Measurements from ENCODE around the gene MTERF1.

- TF ChIP-seq, protein P1, sequence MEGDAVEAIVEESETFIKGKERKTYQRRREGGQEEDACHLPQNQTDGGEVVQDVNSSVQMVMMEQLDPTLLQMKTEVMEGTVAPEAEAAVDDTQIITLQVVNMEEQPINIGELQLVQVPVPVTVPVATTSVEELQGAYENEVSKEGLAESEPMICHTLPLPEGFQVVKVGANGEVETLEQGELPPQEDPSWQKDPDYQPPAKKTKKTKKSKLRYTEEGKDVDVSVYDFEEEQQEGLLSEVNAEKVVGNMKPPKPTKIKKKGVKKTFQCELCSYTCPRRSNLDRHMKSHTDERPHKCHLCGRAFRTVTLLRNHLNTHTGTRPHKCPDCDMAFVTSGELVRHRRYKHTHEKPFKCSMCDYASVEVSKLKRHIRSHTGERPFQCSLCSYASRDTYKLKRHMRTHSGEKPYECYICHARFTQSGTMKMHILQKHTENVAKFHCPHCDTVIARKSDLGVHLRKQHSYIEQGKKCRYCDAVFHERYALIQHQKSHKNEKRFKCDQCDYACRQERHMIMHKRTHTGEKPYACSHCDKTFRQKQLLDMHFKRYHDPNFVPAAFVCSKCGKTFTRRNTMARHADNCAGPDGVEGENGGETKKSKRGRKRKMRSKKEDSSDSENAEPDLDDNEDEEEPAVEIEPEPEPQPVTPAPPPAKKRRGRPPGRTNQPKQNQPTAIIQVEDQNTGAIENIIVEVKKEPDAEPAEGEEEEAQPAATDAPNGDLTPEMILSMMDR (IDR thresholded peaks at IDR 0.05), result no peak
- no peak for TF ChIP-seq REST (IDR thresholded peaks at IDR 0.05; ENCODE audit: insufficient read depth in 1 of 2, low read depth in 2 of 2, low read length in 1 of 2)
- no peak for TF ChIP-seq POLR2AphosphoS5 (IDR thresholded peaks at IDR 0.05; ENCODE audit: low read depth, low read length)
- no peak for TF ChIP-seq TCF7L2 (IDR thresholded peaks at IDR 0.05; ENCODE audit: low read depth, low read length)
- TF ChIP-seq SIN3A (IDR thresholded peaks at IDR 0.05; ENCODE audit: borderline replicate concordance, insufficient read depth, low read depth, low read length), result no peak
Observed at GRCh38 chr7:91899563-91899962, 19.1 kb upstream of the MTERF1 start.
